Measurements from ENCODE around the gene FFAR4.

GRCh38 chr10:93599335-93599734 is 32.9 kb downstream of the FFAR4 start:
- no peak for TF ChIP-seq CTCF (IDR thresholded peaks at IDR 0.05; ENCODE audit: insufficient read depth, low read length)
- no peak for TF ChIP-seq POLR2AphosphoS5 (IDR thresholded peaks at IDR 0.05; ENCODE audit: low read depth)
- TF ChIP-seq REST (IDR thresholded peaks at IDR 0.05; ENCODE audit: insufficient replicate concordance, low read depth), result no peak
